Neural progenitor cell (in vitro differentiated cells): ENCODE measurements around the gene C15orf61. TPM values are rescaled to one million over a fixed set of nuclear protein-coding genes. Genes with fewer than 3 reads are reported as not detected.
A peak's percentile ranks its signal among the peaks of the same experiment; 100 is the strongest.

Source experiments
- DNase-seq: peaks from one replicate; pipeline ENCODE4 v3.0.0-alpha.2; 2016; ENCODE audit warnings: low spot score
- H2AFZ ChIP-seq: fragments of 200-600 bp; sonication (generic); replicated peaks from 2 replicates; pipeline ENCODE4 v1.6.1; 2016; ENCODE audit warnings: antibody characterized with exemption
- H3F3A ChIP-seq: fragments of 200-600 bp; sonication (generic); 2 replicates; pipeline ENCODE4 v1.6.1; 2016; ENCODE audit warnings: antibody characterized with exemption, low read depth
- H3K27ac ChIP-seq: fragments of 200-600 bp; sonication (generic); 2 replicates; pipeline ENCODE4 v1.5.1; 2016; ENCODE audit warnings: mild to moderate bottlenecking
- H3K27me3 ChIP-seq: fragments of 200-600 bp; sonication (generic); 2 replicates; pipeline ENCODE4 v1.6.1; 2016; ENCODE audit warnings: mild to moderate bottlenecking, moderate library complexity
- H3K36me3 ChIP-seq: fragments of 200-600 bp; sonication (generic); 2 replicates; pipeline ENCODE4 v1.5.1; 2016
- H3K4me1 ChIP-seq: fragments of 200-600 bp; sonication (generic); 2 replicates; pipeline ENCODE4 v1.6.1; 2016; ENCODE audit warnings: mixed run types
- H3K4me2 ChIP-seq: fragments of 200-600 bp; sonication (generic); 2 replicates; pipeline ENCODE4 v1.6.1; 2016
- H3K4me3 ChIP-seq: fragments of 200-600 bp; sonication (generic); 2 replicates; pipeline ENCODE4 v1.5.1; 2016
- H3K79me2 ChIP-seq: fragments of 200-600 bp; sonication (generic); 2 replicates; pipeline ENCODE4 v1.6.1; 2016; ENCODE audit warnings: low read depth
- H3K9ac ChIP-seq: fragments of 200-600 bp; sonication (generic); 2 replicates; pipeline ENCODE4 v1.6.1; 2016
- H3K9me3 ChIP-seq: fragments of 200-600 bp; sonication (generic); 2 replicates; pipeline ENCODE4 v1.5.1; 2016; ENCODE audit warnings: low read depth
- H4K20me1 ChIP-seq: fragments of 200-600 bp; sonication (generic); 2 replicates; pipeline ENCODE4 v1.6.1; 2016; ENCODE audit warnings: low read depth
- H3K27ac Mint-ChIP-seq: 3 replicates; pipeline ENCODE4 v1.8.0; 2021; ENCODE audit warnings: mixed read lengths
- H3K27me3 Mint-ChIP-seq: 2 replicates; pipeline ENCODE4 v1.8.0; 2022; ENCODE audit warnings: low read depth, mild to moderate bottlenecking, inconsistent platforms, moderate library complexity, mixed read lengths; ENCODE audit not compliant: insufficient read depth
- H3K36me3 Mint-ChIP-seq: 3 replicates; pipeline ENCODE4 v1.8.0; 2021; ENCODE audit warnings: mixed read lengths
- H3K4me1 Mint-ChIP-seq: 3 replicates; pipeline ENCODE4 v1.8.0; 2021; ENCODE audit warnings: mixed read lengths
- H3K4me3 Mint-ChIP-seq: 3 replicates; pipeline ENCODE4 v1.8.0; 2021; ENCODE audit warnings: mild to moderate bottlenecking, moderate library complexity, mixed read lengths
- H3K9me3 Mint-ChIP-seq: 3 replicates; pipeline ENCODE4 v1.8.0; 2020; ENCODE audit warnings: mixed read lengths
- EZH2 ChIP-seq: fragments of 200-600 bp; sonication (generic); IDR thresholded peaks from 2 replicates; pipeline ENCODE4 v1.6.1; 2017; ENCODE audit warnings: antibody characterized with exemption, mild to moderate bottlenecking, moderate library complexity
- EZH2phosphoT487 ChIP-seq: fragments of 200-600 bp; sonication (generic); IDR thresholded peaks from 2 replicates; pipeline ENCODE4 v1.6.1; 2017; ENCODE audit warnings: antibody characterized with exemption
- total RNA-seq: library from RNA; depleted of rRNA; stranded (reverse); fragments of >200 nt; gene quantifications from 2 replicates; pipeline ENCODE4 v1.2.3, GENCODE V29; 2015; ENCODE audit warnings: low replicate concordance
- TF ChIP-seq, protein P1 (sequence below): fragments of 200-600 bp; sonication (generic); IDR thresholded peaks from 2 replicates; pipeline ENCODE4 v1.5.1; 2017; ENCODE audit warnings: antibody characterized with exemption, mild to moderate bottlenecking

Gene C15orf61
- total RNA-seq, 1 donor from 2014 or later = 3.5 TPM

DNA sequence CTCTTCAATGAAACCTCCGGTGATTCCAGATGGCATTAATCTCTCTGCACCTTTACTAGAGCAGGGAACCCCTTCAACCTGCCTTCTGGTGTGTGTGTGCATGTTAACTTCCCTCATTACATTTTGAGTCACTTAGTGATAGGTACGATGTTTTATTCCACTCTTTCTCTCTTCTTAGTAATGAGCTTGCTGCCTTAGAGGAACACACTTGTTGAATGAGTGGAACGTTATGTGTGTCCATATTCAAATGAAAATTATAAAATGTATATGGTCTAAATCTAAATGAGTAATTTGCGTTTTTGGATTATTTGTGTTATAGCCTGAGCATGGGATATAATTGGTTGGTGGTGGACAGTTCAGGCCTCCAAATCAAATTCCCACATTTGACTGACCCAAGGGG lies 33.6 kb downstream of the C15orf61 start:
- H3K36me3 Mint-ChIP-seq = peaks cover 37% of the 10 kb centered on the region

DNA sequence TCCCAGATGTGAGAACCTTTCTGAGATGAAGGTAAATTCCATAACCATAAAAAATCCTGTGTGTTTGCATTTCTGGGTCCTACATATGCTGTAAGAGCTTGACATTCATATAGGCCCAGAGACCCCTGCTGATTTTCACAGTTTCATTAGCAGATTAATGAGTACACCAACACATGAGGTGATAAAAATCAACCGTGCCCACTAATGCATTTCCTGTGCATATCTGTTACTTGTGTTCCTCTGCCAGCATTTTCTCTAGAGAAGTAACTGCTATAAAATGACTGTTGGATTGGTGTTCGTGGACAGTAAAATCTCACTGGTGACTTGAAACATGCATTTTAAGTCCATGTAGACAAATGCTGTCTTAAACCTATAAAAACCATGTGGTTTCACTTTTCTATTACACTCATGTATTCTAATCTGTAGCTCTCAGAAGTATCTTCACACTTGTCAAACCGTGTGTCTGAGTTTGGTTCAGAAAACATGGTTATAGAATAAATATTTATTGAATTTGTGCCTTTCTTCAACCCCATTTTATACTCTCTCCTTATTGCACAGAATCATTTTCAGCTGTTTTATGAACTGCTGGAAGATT lies 36.1 kb downstream of the C15orf61 start:
- Mint-ChIP-seq H3K9me3 (peaks cover 6% of the 10 kb centered on the region), H3K4me3 (no peak overlapping the region), H3K27me3 (no peaks in the 10 kb centered on the region), H3K4me1 (no peaks in the 10 kb centered on the region), H3K27ac (no peak overlapping the region), H3K36me3 (peaks cover 41% of the 10 kb centered on the region)
- H3K27me3 ChIP-seq = no peaks in the 10 kb centered on the region
- peaks cover 13% of the 10 kb centered on the region for H3F3A ChIP-seq
- peaks cover 5% of the 10 kb centered on the region for H3K9me3 ChIP-seq
- H3K79me2 ChIP-seq = no peaks in the 10 kb centered on the region
- no peaks in the 10 kb centered on the region for H4K20me1 ChIP-seq
- no peak overlapping the region for H3K9ac ChIP-seq
- peaks cover 14% of the 10 kb centered on the region for H3K4me1 ChIP-seq
- H3K4me2 ChIP-seq = no peak overlapping the region
- H3K36me3 ChIP-seq = peaks cover 6% of the 10 kb centered on the region
- no peak overlapping the region for H3K27ac ChIP-seq
- TF ChIP-seq, protein P1, sequence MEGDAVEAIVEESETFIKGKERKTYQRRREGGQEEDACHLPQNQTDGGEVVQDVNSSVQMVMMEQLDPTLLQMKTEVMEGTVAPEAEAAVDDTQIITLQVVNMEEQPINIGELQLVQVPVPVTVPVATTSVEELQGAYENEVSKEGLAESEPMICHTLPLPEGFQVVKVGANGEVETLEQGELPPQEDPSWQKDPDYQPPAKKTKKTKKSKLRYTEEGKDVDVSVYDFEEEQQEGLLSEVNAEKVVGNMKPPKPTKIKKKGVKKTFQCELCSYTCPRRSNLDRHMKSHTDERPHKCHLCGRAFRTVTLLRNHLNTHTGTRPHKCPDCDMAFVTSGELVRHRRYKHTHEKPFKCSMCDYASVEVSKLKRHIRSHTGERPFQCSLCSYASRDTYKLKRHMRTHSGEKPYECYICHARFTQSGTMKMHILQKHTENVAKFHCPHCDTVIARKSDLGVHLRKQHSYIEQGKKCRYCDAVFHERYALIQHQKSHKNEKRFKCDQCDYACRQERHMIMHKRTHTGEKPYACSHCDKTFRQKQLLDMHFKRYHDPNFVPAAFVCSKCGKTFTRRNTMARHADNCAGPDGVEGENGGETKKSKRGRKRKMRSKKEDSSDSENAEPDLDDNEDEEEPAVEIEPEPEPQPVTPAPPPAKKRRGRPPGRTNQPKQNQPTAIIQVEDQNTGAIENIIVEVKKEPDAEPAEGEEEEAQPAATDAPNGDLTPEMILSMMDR = no peak
- TF ChIP-seq EZH2 = no peak
- no peak overlapping the region for H3K4me3 ChIP-seq
- no peak overlapping the region for H2AFZ ChIP-seq
- no peak for DNase-seq

More for the DNA sequence above, 33.6 kb downstream of the C15orf61 start:
- Mint-ChIP-seq H3K9me3 (peaks cover 3% of the 10 kb centered on the region), H3K4me3 (no peak overlapping the region), H3K27me3 (no peaks in the 10 kb centered on the region), H3K27ac (no peak overlapping the region), H3K4me1 (peaks cover 9% of the 10 kb centered on the region)
- H4K20me1 ChIP-seq = no peaks in the 10 kb centered on the region
- TF ChIP-seq, protein P1 = no peak
- no peak for TF ChIP-seq EZH2phosphoT487
- TF ChIP-seq EZH2 = no peak
- H3K4me2 ChIP-seq = no peak overlapping the region
- no peak overlapping the region for H3K9ac ChIP-seq
- H3K79me2 ChIP-seq = peaks cover 15% of the 10 kb centered on the region
- no peak overlapping the region for H2AFZ ChIP-seq
- no peak overlapping the region for H3K27ac ChIP-seq
- H3F3A ChIP-seq = peaks cover 10% of the 10 kb centered on the region
- H3K9me3 ChIP-seq = peaks cover 5% of the 10 kb centered on the region
- no peak for DNase-seq
- peaks cover 10% of the 10 kb centered on the region for H3K36me3 ChIP-seq
- peaks cover 18% of the 10 kb centered on the region for H3K4me1 ChIP-seq
- H3K4me3 ChIP-seq = no peak overlapping the region
- no peaks in the 10 kb centered on the region for H3K27me3 ChIP-seq

GRCh38 chr15:67558502-67558901 lies 37.6 kb downstream of the C15orf61 start:
- peaks cover 6% of the 10 kb centered on the region for H3K36me3 ChIP-seq
- H3K27me3 Mint-ChIP-seq = no peaks in the 10 kb centered on the region
- H3K9me3 ChIP-seq = peaks cover 5% of the 10 kb centered on the region
- peaks cover 13% of the 10 kb centered on the region for H3F3A ChIP-seq
- H3K4me3 Mint-ChIP-seq = no peak overlapping the region
- peak; percentile 63 for DNase-seq
- H3K4me2 ChIP-seq = no peak overlapping the region
- H3K4me1 Mint-ChIP-seq = peaks cover under 1% of the 10 kb centered on the region
- peaks cover 41% of the 10 kb centered on the region for H3K36me3 Mint-ChIP-seq
- no peaks in the 10 kb centered on the region for H4K20me1 ChIP-seq
- H3K4me3 ChIP-seq = no peak overlapping the region
- H3K27ac ChIP-seq = no peak overlapping the region
- H3K9ac ChIP-seq = no peak overlapping the region
- peaks cover 6% of the 10 kb centered on the region for H3K9me3 Mint-ChIP-seq
- no peak overlapping the region for H3K27ac Mint-ChIP-seq
- H3K79me2 ChIP-seq = no peaks in the 10 kb centered on the region
- no peaks in the 10 kb centered on the region for H3K27me3 ChIP-seq
- H2AFZ ChIP-seq = no peak overlapping the region
- TF ChIP-seq EZH2phosphoT487 = no peak
- no peak for TF ChIP-seq EZH2
- TF ChIP-seq, protein P1 = no peak
- H3K4me1 ChIP-seq = peaks cover 16% of the 10 kb centered on the region
